WI38 (cell line): ENCODE measurements around the gene WNT9B.

ENCODE experiments used
- H3K4me3 ChIP-seq: 2 replicates; pipeline ENCODE4 v1.5.1; 2011; ENCODE audit warnings: low read depth, mild to moderate bottlenecking, control low read depth, low read length
- CTCF ChIP-seq: IDR thresholded peaks from 2 replicates; pipeline ENCODE4 v1.5.1; 2012; ENCODE audit warnings: low read depth, mild to moderate bottlenecking, control low read depth, low read length

The WNT9B gene

DNA sequence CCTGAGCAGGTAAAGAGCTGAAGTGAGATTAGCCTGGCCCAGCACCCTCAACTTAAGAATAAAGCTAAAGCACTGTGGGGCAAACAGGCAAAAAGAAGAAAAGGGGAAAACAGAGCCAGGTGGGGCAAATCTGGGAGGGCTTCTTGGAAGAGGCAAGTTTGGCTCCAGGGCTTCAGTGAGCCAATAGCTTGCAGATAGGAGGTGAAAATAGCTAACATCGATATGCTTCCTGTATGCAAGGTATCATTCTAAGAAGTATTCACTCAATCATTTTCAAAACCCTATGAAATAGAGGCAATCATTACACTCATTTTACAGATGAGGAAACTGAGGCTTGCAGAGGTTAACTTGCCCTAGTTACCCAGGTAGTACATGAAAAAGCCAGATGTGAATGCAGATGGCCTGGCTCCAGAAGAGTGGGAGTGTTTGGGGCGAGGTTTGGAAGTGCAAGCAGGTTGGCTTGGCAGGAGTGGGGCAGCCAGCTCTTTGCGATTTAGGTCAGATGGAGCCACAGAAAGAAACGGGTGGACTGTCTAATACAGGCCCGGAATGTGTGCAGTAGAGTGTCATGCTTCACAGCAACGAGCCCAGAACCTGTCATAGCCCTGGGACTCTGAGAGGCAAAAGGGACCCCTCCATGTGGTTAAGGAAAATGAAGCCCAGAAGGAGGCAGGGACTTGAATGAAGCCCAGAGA, 38.6 kb upstream of the WNT9B start:
- TF ChIP-seq CTCF = no peak
- no peak overlapping the region for H3K4me3 ChIP-seq

DNA sequence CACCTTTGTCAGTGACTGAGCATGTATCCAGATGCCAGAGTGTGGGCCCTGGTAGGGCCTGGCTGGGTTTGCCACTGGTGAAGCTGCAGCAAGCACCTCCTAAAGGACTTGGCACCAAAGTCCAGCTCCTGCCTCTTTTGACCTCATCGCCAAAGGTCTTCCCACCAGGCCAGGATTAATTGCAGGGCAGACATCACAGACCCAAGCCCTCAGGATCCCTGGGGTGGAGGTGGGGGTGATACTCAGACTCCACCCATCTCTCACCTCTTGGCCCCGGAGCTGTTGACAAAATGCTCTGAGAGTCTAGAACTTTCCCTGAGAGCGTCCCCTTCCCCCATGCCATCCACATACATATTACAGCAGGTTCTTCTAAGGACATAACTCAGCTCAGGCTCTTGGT, 37.5 kb upstream of the WNT9B start:
- H3K4me3 ChIP-seq = no peak overlapping the region
- TF ChIP-seq CTCF = no peak

GRCh38 chr17:46814446-46814845, 36.9 kb upstream of the WNT9B start:
- H3K4me3 ChIP-seq = no peak overlapping the region
- no peak for TF ChIP-seq CTCF

- no peak for TF ChIP-seq CTCF
- no peak overlapping the region for H3K4me3 ChIP-seq
Observed at GRCh38 chr17:46815474-46816353, 35.7 kb upstream of the WNT9B start.

DNA sequence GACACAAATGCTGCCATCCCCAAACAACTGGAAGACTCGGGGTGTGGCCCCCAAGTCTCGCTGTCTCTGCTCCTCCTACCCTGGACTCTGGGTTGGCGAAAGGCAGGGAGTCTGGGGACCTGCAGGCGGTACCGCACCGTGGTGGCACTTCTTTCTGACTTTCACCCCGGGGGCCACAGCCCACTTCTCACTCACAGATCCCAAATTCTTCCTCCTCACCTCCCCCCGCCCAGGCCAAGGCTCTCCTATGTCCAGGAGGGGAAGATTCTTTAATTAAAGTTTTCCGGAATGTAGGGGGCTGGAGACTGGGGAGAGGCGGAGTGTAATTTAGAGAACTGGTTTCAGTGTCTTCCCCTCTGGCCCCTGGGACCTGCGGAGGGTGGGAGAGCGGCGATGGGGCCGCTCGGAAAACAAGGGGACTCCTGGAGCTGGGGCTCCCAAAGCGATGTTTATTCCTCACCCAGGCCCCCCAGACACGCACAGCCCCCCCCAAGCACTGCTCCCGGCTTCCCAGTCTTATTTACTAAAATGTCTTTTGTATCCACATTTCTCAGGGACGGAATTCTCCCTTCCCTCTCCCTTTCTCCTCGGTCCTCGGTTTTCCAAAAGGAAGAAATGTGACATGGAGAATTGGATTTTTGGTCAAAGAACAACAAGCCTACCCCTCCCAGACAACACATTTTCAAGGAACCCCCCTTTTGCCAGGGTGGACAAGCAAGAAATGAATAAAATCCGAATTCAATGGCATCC, 34.1 kb upstream of the WNT9B start:
- H3K4me3 ChIP-seq = no peak overlapping the region
- no peak for TF ChIP-seq CTCF

- H3K4me3 ChIP-seq = no peak overlapping the region
- TF ChIP-seq CTCF = no peak
Observed at GRCh38 chr17:46817901-46818209, 33.5 kb upstream of the WNT9B start.

- no peak for TF ChIP-seq CTCF
- H3K4me3 ChIP-seq = no peak within 1 kb of the TSS
Observed at GRCh38 chr17:46818316-46818928, 33.0 kb upstream of the WNT9B start, which contains the start of gene WNT3. Gene WNT3, minus strand, starts transcription at chr17:46818692. Its CDS starts 95 bp downstream, at chr17:46818597.
